ENCODE measurements around the gene MSX2.

MSX2 gene

DNA sequence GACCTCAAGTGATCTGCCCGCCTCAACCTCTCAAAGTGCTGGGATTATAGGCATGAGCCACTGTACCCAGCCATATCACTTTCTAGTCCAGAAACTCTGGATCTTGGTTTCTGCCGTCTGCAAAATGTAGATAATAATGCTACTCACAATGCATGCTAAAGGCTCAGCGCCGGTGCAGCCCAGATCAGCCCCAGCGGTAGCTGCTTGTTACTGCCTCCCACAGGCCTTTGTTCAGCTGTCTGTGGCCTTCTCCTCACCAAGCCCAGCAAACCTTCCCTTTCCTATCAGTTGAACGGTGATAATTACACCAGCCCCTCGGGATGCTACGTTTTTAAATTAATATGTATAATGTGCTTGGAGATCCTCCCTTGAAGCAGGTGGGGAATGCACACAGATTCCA, 26.2 kb upstream of the MSX2 start:
- no peak overlapping the region for H3K4me3 ChIP-seq (ENCODE audit: low read depth, low read length)
- peak; percentile 19 for TF ChIP-seq CTCF (conservative IDR thresholded peaks at IDR 0.05; ENCODE audit: low read depth, low read length)
- DNase-seq (ENCODE audit: low read depth): no peak

GRCh38 chr5:174699131-174699530, 25.3 kb upstream of the MSX2 start:
- TF ChIP-seq CTCF (conservative IDR thresholded peaks at IDR 0.05; ENCODE audit: low read depth, low read length): no peak
- DNase-seq (ENCODE audit: low read depth): no peak
- no peak overlapping the region for H3K4me3 ChIP-seq (ENCODE audit: low read depth, low read length)

- H3K4me3 ChIP-seq (ENCODE audit: low read depth, low read length): no peak overlapping the region
- no peak for TF ChIP-seq CTCF (conservative IDR thresholded peaks at IDR 0.05; ENCODE audit: low read depth, low read length)
- DNase-seq (ENCODE audit: low read depth): no peak
Observed at GRCh38 chr5:174706997-174707572, 17.3 kb upstream of the MSX2 start.

- no peak for DNase-seq (ENCODE audit: low read depth)
- no peak overlapping the region for H3K4me3 ChIP-seq (ENCODE audit: low read depth, low read length)
- no peak for TF ChIP-seq CTCF (conservative IDR thresholded peaks at IDR 0.05; ENCODE audit: low read depth, low read length)
Observed at GRCh38 chr5:174707671-174708070, 16.7 kb upstream of the MSX2 start.

DNA sequence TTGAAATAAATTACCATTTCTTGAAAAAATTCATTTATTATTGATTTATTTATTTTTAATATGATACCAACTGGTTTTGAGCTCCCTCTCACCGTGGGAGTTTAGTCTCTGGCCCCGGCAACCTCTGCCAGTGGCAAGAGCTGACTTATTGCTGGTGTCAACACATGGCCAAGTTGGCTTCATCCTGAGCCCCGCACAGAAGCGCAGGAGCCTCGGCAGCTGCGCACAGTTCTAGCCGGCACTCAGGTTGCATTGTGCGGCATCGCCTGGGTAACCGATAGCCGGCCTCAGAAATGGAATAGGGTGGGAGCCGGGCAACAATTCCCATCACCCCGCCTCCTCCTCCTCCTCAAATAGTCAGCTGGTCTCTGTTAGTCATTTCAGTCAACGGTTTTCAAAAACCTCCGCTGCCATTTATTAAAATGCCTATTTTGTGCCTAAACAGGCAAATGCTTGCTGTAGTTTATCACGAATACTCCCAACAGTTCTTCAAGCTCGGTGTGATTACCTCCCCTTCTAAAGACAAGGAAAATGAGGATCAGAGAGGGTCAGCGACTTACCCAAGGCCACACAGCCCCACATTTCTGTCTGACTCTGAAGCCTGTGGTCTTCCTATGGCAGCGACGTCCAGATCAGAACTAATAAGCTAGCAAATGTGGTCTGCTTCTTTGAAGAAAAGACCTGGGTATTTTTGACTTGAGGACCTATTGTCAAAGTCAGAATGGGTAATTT, 15.7 kb upstream of the MSX2 start:
- TF ChIP-seq CTCF (conservative IDR thresholded peaks at IDR 0.05; ENCODE audit: low read depth, low read length): no peak
- DNase-seq (ENCODE audit: low read depth): no peak
- no peak overlapping the region for H3K4me3 ChIP-seq (ENCODE audit: low read depth, low read length)

- no peak for DNase-seq (ENCODE audit: low read depth)
- H3K4me3 ChIP-seq (ENCODE audit: low read depth, low read length): no peak overlapping the region
- no peak for TF ChIP-seq CTCF (conservative IDR thresholded peaks at IDR 0.05; ENCODE audit: low read depth, low read length)
Observed at GRCh38 chr5:174714751-174715150, 9.6 kb upstream of the MSX2 start.

GRCh38 chr5:174715804-174716203, 8.6 kb upstream of the MSX2 start:
- H3K4me3 ChIP-seq (ENCODE audit: low read depth, low read length): no peak overlapping the region
- no peak for TF ChIP-seq CTCF (conservative IDR thresholded peaks at IDR 0.05; ENCODE audit: low read depth, low read length)
- no peak for DNase-seq (ENCODE audit: low read depth)

Data from choroid plexus epithelial cell (primary cell).